GM18519 (cell line): ENCODE results near the gene ITLN1.
"Not testable (repeated sequence)": the region's sequence is repeated elsewhere in the genome, so short reads cannot be mapped to it uniquely, and the experiment has no call there.

ENCODE experiments used
- ATAC-seq: cut with Tn5 transposase; IDR thresholded peaks from one replicate; pipeline ENCODE4 v1.9.1; 2021; ENCODE audit warnings: mild to moderate bottlenecking, moderate library complexity; ENCODE audit not compliant: unreplicated experiment, low FRiP score

Gene ITLN1

GRCh38 chr1:160883581-160884513, 1.1 kb downstream of the ITLN1 start:
- no peak for ATAC-seq

DNA sequence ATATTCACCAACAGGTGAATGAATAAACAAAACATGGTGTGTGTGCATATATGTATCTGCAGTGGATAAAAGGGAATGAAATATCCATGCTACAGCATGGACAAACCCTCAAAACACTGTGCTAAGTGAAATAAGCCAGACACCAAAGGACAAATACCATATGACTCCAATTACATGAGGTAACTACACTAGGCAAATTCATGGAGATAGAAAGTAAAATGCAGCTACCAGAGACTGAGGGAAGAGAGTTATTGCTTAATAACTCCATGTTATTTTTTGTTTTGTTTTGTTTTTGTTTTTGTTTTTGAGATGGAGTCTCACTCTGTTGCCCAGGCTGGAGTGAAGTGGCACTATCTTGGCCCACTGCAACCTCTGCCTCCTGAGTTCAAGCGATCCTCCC, 2.4 kb downstream of the ITLN1 start:
- no peak for ATAC-seq

DNA sequence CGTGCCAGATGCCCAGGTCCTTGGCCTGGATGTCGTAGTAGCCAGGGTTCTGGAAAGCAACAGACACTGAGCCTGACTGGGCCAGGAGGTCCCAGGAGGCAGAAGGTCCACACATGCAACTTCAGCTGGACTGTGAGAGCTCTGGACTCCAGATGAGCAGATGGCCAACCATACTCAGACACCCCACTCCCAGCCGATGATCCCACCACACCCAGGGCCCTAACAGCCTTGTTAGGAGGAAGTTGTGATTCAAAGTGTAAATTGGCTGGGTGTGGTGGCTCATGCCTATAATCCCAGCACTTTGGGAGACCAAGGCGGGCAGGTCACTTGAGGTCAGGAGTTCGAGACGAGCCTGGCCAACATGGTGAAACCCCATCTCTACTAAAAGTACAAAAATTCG, 3.7 kb downstream of the ITLN1 start:
- ATAC-seq, result not testable (repeated sequence)

GRCh38 chr1:160880216-160880615, 4.8 kb downstream of the ITLN1 start:
- no peak for ATAC-seq

- no peak for ATAC-seq
Measured at GRCh38 chr1:160879056-160879455, 5.9 kb downstream of the ITLN1 start.

DNA sequence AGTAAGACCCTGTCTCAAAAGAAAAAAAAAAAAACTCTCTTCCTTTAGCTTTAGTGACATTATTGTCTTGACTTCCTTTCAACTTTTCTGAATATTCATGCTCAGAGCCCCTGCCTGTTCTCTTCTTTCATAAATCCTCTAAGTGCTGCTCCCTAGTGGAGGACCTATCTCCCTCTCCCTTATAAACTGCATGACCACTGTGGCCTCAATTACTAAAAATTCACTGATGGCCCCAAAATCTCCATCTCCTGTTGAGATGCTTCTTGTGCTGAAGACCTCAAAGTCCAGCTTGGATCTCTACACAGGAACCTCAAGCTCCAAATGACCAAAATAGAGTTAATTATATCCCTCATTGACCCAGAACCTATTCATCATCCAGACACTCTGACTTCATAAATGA, 7.8 kb downstream of the ITLN1 start:
- no peak for ATAC-seq

DNA sequence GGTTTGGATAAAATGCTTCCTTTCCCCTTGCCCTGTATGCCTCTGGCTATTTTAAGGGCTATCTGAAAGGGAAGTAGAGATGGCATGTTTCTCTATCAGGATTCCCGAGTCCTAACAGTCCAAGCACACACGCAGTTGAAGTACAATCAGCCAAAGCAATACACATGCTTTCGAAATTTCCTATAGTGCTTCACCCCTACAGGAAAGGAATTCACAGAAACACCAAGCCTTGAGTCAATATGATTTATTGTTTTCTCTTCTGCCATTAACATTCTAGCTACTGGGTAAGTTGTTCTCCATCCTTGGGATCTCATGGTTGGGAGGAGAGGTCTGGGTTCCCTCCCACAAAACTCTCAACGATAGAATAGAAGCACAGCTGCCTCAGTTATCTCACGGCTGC, 8.7 kb downstream of the ITLN1 start:
- no peak for ATAC-seq

- ATAC-seq, result not testable (repeated sequence)
Measured at GRCh38 chr1:160875591-160875990, 9.4 kb downstream of the ITLN1 start.

- no peak for ATAC-seq
Measured at GRCh38 chr1:160874935-160875334, 10.0 kb downstream of the ITLN1 start.

DNA sequence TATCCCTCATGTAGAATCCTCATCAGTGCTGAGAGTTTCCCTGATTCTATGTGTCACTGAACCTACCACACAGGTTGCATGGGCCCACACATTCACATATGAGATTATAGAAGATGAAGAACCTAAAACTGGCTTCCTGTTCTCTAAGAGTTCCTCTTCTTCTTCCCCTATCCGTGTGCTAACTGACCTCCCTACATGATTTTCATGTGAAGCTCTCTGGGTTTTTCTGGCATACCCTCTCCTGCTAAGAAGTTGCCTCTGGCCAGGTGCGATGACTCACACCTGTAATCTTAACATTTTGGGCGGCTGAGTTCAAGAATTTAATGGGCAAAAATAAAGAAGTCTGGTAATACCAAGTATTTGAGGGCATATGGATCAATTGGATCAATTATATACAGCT, 16.8 kb downstream of the ITLN1 start:
- no peak for ATAC-seq

DNA sequence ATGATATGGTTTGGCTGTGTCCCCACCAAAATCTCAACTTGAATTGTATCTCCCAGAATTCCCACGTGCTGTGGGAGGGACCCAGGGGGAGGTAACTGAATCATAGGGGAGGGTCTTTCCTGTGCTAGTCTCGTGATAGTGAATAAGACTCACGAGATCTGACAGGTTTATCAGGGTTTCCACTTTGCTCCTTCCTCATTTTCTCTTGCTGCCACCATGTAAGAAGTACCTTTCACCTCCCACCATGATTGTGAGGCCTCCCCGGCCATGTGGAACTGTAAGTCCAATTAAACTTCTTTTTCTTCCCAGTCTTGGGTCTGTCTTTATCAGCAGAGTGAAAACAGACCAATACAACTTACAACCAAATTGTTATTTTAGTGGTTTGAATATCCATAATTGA, 17.3 kb downstream of the ITLN1 start:
- not testable (repeated sequence) for ATAC-seq

GRCh38 chr1:160866695-160867260, 18.2 kb downstream of the ITLN1 start:
- no peak for ATAC-seq

GRCh38 chr1:160866001-160866694, 18.8 kb downstream of the ITLN1 start:
- ATAC-seq, result no peak

GRCh38 chr1:160865337-160865736, 19.6 kb downstream of the ITLN1 start:
- no peak for ATAC-seq

DNA sequence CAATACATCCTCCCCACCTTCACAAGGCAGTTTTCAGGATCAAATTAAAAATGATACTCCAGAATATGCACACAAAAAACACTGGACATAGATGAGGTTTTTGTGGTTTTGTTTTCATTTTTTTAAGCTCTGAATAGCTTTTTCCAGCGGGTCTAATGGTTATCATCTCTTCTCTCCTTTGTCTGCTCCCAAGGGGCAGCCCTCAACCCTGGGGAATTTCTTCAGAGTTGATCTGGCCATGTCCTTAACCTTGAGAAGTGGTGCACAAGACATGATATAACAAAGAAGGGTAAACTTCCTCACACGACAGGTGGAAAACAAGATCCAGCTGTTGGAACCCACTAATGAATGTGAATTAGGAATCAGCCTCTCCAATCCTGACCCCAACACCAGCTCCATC, 20.8 kb downstream of the ITLN1 start:
- no peak for ATAC-seq

- no peak for ATAC-seq
Measured at GRCh38 chr1:160863774-160864131, 21.2 kb downstream of the ITLN1 start.

DNA sequence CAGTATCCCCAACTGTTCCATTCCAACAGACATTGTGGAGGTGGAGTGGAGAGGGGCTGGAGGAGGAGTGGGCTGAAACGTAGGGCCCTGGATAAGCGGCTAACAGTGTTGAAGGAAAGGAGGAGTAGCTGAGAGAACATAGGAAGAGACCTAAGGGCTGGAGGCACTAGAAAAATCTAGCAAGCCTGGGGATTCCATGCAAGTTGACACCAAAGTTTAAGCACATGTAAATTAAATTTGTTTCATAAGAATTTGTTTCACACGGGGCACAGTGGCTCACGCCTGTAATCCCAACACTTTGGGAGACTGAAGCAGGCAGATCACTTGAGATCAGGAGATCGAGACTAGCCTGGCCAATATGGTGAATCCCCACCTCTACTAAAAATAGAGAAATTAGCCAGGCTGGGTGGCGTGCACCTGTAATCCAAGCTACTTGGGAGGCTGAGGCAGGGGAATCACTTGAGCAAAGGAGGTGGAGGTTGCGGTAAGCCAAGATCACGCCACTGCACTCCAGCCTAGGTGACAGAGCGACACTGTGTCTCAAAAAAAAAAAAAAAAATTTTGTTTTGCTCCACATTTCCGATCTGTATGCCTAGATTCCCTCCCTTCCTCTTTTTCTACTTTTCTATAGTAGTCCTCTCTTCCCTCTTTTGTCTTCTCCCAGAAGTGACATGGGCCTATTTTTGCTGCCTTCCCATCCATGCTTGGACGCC, 21.8 kb downstream of the ITLN1 start:
- ATAC-seq, result no peak

DNA sequence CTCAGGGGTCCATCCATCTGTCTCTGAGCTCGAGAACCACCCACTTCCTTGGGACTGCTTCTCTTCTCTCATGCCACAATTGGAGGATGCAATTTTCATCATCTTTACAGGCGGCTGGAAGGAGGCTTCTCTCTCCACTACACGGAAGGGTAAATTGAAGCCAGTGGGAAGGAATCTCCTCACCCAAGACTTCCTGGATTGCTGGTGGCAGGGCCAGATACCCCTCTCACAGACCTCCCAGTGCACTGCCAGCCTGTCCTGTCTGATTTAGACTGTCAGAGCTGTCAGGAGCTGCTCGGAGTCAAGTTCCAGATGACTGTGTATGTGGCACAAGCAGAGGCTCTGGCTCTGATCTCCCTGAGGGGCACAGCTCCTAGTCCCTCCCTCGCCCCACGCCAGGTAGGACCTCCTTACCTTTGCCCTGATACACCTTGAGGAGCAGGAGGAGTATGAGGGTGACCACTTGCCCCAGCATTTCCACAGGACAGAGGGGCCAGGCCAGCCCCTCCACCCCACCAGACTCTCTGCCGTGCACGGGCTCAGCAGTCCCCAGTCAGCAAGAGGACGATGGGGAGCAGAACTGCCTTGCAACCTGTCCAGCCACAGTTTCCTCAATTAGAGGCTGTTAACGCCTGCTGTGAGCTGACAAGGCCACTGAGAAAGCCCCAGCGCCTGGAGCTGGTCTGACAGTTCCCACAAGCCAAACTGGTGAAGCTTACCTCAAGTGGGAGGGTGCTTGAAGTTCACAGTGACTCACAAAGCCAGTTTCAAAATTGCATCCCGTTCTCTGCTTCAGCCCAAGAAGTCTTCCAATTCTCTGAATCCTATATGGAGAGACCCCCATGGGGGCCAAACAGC, 22.5 kb downstream of the ITLN1 start, which contains the start of gene CD244:
Gene CD244 (minus strand): TSS at position 685 of the 858 bp plus-strand sequence. CDS start 210 bp downstream, at position 475.
- no peak for ATAC-seq

DNA sequence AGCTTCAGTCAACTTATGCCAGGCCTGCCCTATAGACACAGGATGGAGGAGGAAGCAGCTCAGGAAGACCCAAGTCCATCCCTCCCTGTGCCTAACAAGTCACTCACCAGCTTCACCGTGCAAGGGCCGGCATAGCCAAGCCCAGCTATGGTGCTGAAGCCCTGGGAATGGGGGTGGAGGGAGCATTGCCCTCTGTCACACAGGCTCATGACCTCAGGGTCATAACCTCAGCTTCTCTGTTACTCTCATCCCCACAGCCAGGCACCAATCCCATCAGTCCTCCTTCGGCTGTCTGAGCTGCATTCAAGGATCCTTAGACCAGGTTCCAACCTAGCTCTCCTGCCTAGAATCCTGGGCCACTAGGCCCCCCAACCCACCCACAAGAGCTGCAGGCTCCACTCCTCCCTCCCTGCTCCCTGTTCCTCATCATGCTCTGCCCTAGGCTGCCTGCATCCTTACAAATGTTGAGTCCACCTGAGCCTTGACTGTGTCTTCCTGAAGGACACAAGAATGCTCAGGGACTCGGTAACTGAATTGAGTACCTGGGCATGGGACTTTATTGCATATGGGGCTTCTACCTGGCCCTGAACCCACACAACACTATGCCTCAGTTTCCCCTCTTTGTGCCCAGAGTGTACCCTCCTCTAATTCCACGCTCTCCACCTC, 24.0 kb downstream of the ITLN1 start:
- no peak for ATAC-seq
